ENCODE results near the gene SHFL.
A peak's percentile ranks its signal among the peaks of the same experiment; 100 is the strongest.

SHFL gene

GRCh38 chr19:10091895-10092641, 6.0 kb downstream of the SHFL start:
- peak overlapping the region in 1 of 2 donors; percentile 28 for H3K4me3 Mint-ChIP-seq
- DNase-seq: no peak
- H3K4me1 Mint-ChIP-seq (ENCODE audit: low read depth in 2 of 2): peaks cover 15 to 17% of the 10 kb centered on the region in 2 donors
- H3K9me3 Mint-ChIP-seq: no peaks in the 10 kb centered on the region
- H3K27ac Mint-ChIP-seq: peak overlapping the region in 1 of 2 donors; percentile 86
- peaks cover 43% of the 10 kb centered on the region for H3K36me3 Mint-ChIP-seq (ENCODE audit: insufficient read depth)
- ATAC-seq (replicated peaks): no peak
- no peaks in the 10 kb centered on the region for H3K27me3 Mint-ChIP-seq

GRCh38 chr19:10092648-10093294, 6.7 kb downstream of the SHFL start:
- Mint-ChIP-seq H3K9me3 (no peaks in the 10 kb centered on the region), H3K27me3 (no peaks in the 10 kb centered on the region), H3K4me1 (ENCODE audit: low read depth in 2 of 2) (peaks cover 8 to 10% of the 10 kb centered on the region in 2 donors), H3K36me3 (ENCODE audit: insufficient read depth) (peaks cover 42% of the 10 kb centered on the region), H3K4me3 (no peak overlapping the region), H3K27ac (peak overlapping the region; percentile 33 to 47)
- ATAC-seq (replicated peaks) (no peak), DNase-seq (no peak)

- H3K36me3 Mint-ChIP-seq (ENCODE audit: insufficient read depth): peaks cover 36% of the 10 kb centered on the region
- no peak overlapping the region for H3K4me3 Mint-ChIP-seq
- H3K9me3 Mint-ChIP-seq: no peaks in the 10 kb centered on the region
- H3K27me3 Mint-ChIP-seq: no peaks in the 10 kb centered on the region
- ATAC-seq (replicated peaks): no peak
- peak overlapping the region; percentile 35 to 55 for H3K27ac Mint-ChIP-seq
- peaks cover 9 to 11% of the 10 kb centered on the region in 2 donors for H3K4me1 Mint-ChIP-seq (ENCODE audit: low read depth in 2 of 2)
- no peak for DNase-seq
Measured at GRCh38 chr19:10093295-10094186, 7.4 kb downstream of the SHFL start.

- H3K4me3 Mint-ChIP-seq: no peak overlapping the region
- peaks cover 21 to 25% of the 10 kb centered on the region in 2 donors for H3K4me1 Mint-ChIP-seq (ENCODE audit: low read depth in 2 of 2)
- DNase-seq: no peak
- H3K27ac Mint-ChIP-seq: peak overlapping the region; percentile 55 to 58
- H3K27me3 Mint-ChIP-seq: no peaks in the 10 kb centered on the region
- no peak for ATAC-seq (replicated peaks)
- peaks cover 32% of the 10 kb centered on the region for H3K36me3 Mint-ChIP-seq (ENCODE audit: insufficient read depth)
- H3K9me3 Mint-ChIP-seq: no peaks in the 10 kb centered on the region
Measured at GRCh38 chr19:10095622-10095947, 9.5 kb downstream of the SHFL start.

GRCh38 chr19:10095948-10096614, 10.0 kb downstream of the SHFL start:
- Mint-ChIP-seq H3K27me3 (no peaks in the 10 kb centered on the region), H3K4me1 (ENCODE audit: low read depth in 2 of 2) (peaks cover 23 to 26% of the 10 kb centered on the region in 2 donors), H3K4me3 (peak overlapping the region; percentile 59 to 63), H3K27ac (peak overlapping the region; percentile 58 to 78), H3K9me3 (no peaks in the 10 kb centered on the region), H3K36me3 (ENCODE audit: insufficient read depth) (peaks cover 32% of the 10 kb centered on the region)
- peak; percentile 89 for ATAC-seq (replicated peaks)
- DNase-seq: peak; percentile 82 to 91 (median 89)

- peaks cover 22 to 24% of the 10 kb centered on the region in 2 donors for H3K4me1 Mint-ChIP-seq (ENCODE audit: low read depth in 2 of 2)
- peak overlapping the region in 1 of 2 donors; percentile 78 for H3K27ac Mint-ChIP-seq
- H3K27me3 Mint-ChIP-seq: no peaks in the 10 kb centered on the region
- ATAC-seq (replicated peaks) (no peak), DNase-seq (no peak)
- H3K4me3 Mint-ChIP-seq: peak overlapping the region; percentile 59 to 63
- no peaks in the 10 kb centered on the region for H3K9me3 Mint-ChIP-seq
- H3K36me3 Mint-ChIP-seq (ENCODE audit: insufficient read depth): peaks cover 32% of the 10 kb centered on the region
Measured at GRCh38 chr19:10096615-10096963, 10.5 kb downstream of the SHFL start.

- no peaks in the 10 kb centered on the region for H3K9me3 Mint-ChIP-seq
- ATAC-seq (replicated peaks) (no peak), DNase-seq (no peak)
- H3K27ac Mint-ChIP-seq: peak overlapping the region; percentile 100
- H3K27me3 Mint-ChIP-seq: no peaks in the 10 kb centered on the region
- peaks cover 52% of the 10 kb centered on the region for H3K36me3 Mint-ChIP-seq (ENCODE audit: insufficient read depth)
- H3K4me3 Mint-ChIP-seq: peak overlapping the region; percentile 26 to 66
- peaks cover 39 to 43% of the 10 kb centered on the region in 2 donors for H3K4me1 Mint-ChIP-seq (ENCODE audit: low read depth in 2 of 2)
Measured at GRCh38 chr19:10100163-10100785, 14.2 kb downstream of the SHFL start.

GRCh38 chr19:10102787-10103236, 16.7 kb downstream of the SHFL start:
- Mint-ChIP-seq H3K4me1 (ENCODE audit: low read depth in 2 of 2) (peaks cover 56 to 63% of the 10 kb centered on the region in 2 donors), H3K9me3 (no peaks in the 10 kb centered on the region), H3K27me3 (no peaks in the 10 kb centered on the region), H3K36me3 (ENCODE audit: insufficient read depth) (peaks cover 57% of the 10 kb centered on the region), H3K4me3 (peak overlapping the region; percentile 66 to 85), H3K27ac (peak overlapping the region; percentile 100)
- DNase-seq (no peak), ATAC-seq (replicated peaks) (no peak)

- no peaks in the 10 kb centered on the region for H3K9me3 Mint-ChIP-seq
Measured at GRCh38 chr19:10104130-10104513, 18.0 kb downstream of the SHFL start.

GRCh38 chr19:10104665-10105508, 18.8 kb downstream of the SHFL start:
- H3K4me1 Mint-ChIP-seq (ENCODE audit: low read depth in 2 of 2): peaks cover 49 to 56% of the 10 kb centered on the region in 2 donors
- no peaks in the 10 kb centered on the region for H3K27me3 Mint-ChIP-seq
- H3K27ac Mint-ChIP-seq: peak overlapping the region; percentile 100
- DNase-seq: peak; percentile 80 to 83 (median 82)
- H3K9me3 Mint-ChIP-seq: no peaks in the 10 kb centered on the region
- ATAC-seq (replicated peaks): peak; percentile 74
- H3K4me3 Mint-ChIP-seq: peak overlapping the region; percentile 72 to 88
- peaks cover 78% of the 10 kb centered on the region for H3K36me3 Mint-ChIP-seq (ENCODE audit: insufficient read depth)

More at GRCh38 chr19:10104130-10104513, 18.0 kb downstream of the SHFL start:
- Mint-ChIP-seq H3K4me3 (peak overlapping the region; percentile 5 to 88), H3K4me1 (ENCODE audit: low read depth in 2 of 2) (peaks cover 49 to 57% of the 10 kb centered on the region in 2 donors), H3K27ac (peak overlapping the region; percentile 100), H3K27me3 (no peaks in the 10 kb centered on the region), H3K36me3 (ENCODE audit: insufficient read depth) (peaks cover 70% of the 10 kb centered on the region)
- ATAC-seq (replicated peaks) (no peak), DNase-seq (no peak)

- Mint-ChIP-seq H3K9me3 (no peaks in the 10 kb centered on the region), H3K36me3 (ENCODE audit: insufficient read depth) (peaks cover 80% of the 10 kb centered on the region), H3K4me3 (peak overlapping the region; percentile 72 to 88), H3K27me3 (no peaks in the 10 kb centered on the region), H3K4me1 (ENCODE audit: low read depth in 2 of 2) (peaks cover 51 to 59% of the 10 kb centered on the region in 2 donors), H3K27ac (peak overlapping the region; percentile 100)
- DNase-seq (peak in 2 of 3 experiments; percentile 47 to 48), ATAC-seq (replicated peaks) (peak; percentile 2)
Measured at GRCh38 chr19:10105509-10106099, 19.5 kb downstream of the SHFL start.
